GM19397 (cell line): ENCODE data around the gene DLX4.

Source experiments
- ATAC-seq: cut with Tn5 transposase; IDR thresholded peaks from one replicate; pipeline ENCODE4 v1.9.1; 2021; ENCODE audit warnings: mild to moderate bottlenecking, moderate library complexity; ENCODE audit not compliant: unreplicated experiment

Gene DLX4

DNA sequence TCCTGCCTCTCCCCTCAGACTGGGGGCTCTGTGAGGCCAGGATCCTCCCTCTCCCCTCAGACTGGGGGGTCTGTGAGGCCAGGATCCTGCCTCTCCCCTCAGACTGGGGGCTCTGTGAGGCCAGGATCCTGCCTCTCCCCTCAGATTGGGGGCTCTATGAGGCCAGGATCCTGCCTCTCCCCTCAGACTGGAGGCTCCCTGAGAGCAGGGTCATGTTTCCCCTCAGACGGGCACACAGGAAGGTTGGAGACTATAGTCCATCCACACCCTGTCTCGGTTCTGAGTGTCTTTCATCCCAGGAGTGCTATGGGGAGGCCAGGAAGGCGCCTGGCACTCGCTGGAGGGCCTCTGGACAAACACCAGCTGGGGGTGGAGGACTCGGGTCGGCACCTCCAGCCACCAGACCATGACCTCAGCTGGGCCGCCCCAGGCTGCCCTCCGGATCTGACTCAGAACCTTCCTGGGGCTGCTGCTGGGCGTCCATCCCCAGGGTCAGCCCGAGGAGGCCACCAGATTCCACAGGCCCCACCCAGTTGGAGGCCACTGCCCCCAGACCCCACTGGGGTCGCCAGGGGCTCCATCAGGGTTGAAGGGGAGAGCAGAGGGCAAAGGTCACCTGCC lies 21.9 kb upstream of the DLX4 start:
- no peak for ATAC-seq

DNA sequence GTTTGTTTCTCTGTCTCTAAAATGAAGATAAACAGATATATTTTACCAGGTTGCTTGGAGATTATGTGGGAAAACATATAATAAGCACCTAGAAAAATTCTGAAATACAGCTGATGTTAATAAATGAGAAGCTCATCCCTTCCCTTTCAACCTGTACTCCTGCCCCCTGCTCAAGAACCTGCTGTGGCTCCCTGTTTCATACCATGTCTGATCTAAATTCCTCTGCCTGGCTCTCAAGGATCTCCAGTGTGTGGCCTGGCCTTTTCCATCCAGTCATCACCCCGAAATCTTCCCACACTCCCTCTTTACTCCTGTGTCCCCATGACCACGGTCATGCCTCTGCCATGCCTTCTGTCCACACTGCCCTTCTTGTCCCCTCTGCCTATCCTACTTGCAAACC lies 19.4 kb upstream of the DLX4 start:
- no peak for ATAC-seq

DNA sequence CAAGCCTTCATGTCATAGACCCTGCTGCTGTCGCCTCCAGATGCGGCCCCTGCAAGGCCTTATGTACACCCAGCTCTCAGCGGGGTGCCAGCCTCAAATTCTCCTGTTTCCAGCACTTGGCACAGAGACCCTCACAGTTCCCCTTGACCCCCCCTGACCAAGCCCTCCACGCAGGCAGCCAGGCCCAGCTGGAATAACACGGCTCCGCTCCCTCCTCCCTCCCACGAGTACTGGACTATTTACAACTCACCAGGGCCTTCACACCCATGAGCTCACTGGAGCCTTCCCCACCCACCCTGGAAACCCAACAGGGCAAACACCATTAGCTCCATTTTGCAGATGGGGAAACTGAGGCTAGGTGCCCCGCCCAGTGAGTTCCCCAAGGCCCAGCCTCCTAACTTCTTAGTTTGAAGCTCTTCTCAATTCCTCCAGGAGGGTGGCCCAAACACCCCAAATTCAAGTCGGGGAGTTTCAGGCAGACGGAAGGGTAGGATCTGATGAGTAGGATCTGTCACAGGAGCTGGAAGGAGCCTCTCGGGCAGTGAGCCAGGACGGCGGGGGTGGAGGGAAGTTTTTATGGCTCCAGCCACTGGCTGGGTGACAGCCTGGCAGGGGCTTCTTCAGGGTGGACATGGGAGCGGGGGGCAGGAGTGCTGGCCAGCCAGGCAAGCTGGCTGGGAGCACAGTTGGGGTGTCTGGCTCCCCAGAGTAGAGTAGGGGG lies 17.5 kb upstream of the DLX4 start:
- no peak for ATAC-seq

DNA sequence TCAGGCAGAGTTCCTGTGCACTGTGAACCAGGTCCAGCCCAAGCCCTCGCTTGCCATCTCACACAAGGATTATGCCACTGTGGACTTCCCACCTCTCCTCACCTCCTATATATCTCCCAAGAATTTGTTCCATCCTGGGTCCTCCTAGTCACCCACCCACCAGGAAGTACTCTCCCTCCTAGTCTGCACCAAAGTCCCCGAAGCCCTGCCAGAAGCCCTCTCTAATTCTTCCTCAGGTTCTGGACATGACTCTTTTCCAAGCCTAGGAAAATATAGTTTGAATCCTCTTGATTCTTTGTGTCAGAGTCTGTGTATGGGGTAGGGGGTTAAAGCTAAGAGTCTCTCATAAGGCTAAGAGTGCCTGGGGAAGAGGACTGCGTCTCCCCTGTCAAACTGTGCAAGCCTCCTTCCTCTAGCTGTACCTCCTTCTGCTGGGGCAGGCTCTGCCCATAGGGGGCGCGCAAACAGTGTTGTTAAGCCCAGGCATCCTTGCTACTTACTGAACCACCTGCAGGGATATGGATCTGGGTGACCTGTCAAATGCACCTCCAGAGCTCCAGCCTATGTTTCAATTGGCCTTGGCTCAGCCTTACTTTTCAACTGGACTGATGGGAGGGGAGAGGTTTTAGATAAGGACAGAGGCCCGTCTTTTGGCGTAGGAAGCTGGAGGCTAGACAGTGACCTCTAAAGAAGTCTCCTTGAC lies 16.6 kb upstream of the DLX4 start:
- ATAC-seq, result no peak

DNA sequence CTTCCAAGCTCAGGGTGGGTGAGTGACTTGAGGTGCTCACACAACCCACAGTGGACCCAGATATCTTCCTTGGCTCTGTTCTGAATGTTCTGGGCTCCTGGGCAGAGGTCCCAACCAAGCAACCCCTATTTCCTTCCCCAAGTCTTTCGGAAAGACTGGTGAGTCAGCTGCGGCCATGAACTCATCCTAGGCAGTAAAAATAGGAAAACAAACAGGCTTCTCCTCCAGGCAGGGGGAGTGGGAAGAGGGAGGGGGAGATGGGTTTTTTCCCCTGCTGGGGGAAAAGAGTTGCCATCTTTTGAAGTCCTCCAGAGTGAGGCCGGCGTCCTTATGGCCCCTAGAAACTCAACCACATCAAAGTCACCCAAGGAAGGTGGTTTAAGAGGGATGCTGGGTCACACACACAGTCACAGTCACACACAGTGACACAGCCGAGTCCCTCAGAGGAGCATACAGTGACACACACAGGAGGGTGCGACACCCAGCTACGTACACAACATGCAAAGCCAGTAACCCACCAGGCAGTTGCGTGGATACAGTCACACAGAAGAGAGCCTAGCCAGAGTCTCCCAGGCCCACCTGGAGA lies 16.0 kb upstream of the DLX4 start:
- no peak for ATAC-seq

DNA sequence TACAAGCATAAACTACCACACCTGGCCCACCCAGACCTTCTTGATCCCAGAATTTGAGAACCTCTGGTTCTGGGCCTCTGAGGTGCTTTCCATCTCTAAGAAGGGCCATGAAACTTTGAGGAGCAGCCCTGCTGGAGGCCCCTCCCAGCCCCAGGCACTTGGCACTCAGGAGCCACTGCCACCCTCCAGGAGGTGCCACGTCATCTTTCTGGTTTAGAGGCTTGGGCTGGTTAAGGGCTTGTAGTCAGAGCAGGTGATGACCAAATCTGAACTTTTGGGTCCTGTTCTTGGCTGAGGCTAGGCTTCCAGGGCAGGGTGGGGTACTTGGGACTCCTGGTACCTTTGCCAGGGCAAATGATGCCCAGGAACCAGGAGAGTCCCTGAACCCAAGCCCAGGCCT lies 13.8 kb upstream of the DLX4 start:
- no peak for ATAC-seq

DNA sequence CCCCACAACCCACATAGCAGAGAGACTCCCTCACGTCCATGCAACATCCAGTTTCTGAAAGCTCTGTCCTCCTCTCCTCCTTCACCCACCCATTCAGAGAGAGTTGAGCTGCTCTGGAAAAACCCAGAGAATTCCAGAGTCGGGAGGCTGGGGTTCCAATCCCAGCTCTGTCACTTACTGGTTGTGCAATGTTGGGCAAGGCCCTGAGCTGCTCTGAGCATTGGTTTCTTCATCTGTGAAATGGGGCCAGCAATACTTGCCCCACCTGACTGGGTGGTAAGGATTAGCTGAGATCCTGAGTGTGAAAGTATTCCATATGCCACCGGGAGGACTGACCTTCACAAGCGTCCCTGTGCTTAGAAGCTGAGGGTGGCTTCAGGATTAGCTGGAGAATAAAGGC lies 12.2 kb upstream of the DLX4 start:
- ATAC-seq, result no peak

DNA sequence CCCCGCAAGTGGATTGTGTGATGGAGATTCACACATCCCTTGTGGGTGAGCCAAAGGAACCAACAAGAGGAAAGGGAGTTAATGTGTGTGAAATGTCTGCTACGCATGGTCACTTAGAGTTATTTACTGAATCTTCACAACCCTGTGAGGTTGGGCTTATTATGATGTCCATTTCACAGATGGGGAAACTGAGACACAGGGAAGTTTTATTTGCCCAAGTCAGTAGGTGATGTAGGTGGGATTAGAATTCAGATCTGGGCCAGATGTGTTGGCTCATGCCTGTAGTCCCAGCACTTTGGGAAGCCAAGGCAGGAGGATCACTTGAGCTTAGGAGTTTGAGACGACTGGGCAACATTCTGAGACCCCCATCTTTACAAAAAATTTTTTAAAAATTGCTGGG lies 11.6 kb upstream of the DLX4 start:
- ATAC-seq, result no peak

DNA sequence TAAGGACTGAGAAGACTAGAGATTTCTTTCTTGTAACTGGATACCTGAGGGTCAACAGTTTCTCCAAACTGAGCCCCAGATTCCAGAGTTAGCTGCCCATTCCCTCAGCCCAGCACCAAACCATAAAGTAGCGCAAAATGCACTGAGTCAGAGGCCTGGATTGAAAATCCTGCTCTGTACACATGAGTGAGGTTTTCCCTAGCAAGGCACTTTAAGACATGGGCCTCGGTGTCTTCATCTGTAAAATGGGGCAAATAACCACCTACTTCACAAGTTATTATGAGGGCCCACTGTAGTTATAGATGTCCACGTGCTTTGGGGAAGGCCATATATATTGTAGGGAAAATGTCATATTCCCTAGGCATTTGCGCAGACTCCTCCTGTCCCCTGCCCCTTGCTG lies 10.3 kb upstream of the DLX4 start:
- no peak for ATAC-seq

DNA sequence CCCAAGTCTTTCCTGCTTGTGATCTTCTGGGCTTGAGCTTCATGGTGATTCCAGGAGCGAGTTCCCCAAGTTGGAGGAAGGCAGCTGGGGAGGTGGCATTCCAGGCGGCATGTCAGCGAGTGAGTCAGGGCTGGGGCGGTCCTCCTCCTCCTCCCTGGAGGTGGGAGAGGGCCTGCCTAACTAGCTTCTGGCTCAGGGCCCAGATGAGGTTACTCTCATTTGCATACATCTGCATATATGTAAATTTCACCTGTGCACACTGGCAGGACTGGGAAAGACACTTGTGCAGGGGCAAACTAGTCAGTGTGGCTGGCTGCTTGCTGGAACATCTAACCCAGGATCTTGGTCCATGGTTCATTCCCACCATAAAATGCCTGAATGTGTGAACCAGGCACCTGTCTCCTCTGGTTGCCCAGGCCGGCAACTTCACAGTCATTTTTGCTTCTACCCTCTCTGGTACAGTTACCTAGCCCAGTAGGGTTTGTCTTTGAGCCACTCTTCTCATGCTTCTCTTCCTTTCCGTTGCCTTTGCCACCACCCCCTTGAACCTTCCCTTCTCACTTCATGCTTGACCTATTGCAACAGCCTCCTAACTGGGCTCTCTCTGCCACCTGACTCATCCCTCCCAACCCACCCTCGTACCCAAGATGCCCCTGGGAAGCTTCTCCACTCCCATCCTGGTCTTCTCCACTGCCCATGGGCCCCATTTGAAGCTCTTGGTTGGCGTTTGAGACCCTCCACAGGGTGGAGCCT lies 9.6 kb upstream of the DLX4 start:
- ATAC-seq, result no peak

DNA sequence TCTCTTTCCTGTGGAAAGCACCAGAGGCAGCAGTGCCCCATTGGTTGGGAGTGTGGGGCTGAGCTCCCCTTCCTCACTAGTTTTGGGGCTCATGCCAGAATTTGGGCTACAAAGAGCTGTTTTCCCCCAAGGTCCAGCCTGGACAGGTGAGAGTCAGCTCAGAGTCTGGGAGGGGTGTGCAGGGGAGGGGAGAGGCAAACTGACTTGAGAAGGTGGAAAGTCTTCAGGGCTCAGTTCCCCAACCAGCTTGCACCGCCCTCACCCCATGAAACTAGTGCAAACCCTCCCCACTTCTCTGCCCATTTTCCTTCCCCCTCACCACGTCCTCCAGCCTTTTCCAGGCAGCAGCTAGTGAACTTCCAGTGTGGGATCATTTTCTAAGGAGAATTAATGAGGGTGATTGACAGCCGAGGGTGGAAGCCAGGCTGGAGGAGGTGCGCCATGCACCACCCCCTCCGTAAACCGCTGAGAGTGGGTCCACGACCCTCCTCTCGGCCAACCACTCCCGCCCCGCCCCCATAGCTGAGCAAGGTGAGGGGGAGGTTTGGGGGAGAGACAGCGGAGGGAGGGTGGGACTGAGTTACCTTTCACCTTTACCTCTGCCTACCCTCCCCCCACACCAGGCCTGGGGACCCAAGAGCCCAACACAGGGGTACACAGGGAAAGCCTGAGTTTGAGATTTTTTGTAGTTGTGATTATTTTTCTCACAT lies 6.2 kb upstream of the DLX4 start:
- no peak for ATAC-seq

DNA sequence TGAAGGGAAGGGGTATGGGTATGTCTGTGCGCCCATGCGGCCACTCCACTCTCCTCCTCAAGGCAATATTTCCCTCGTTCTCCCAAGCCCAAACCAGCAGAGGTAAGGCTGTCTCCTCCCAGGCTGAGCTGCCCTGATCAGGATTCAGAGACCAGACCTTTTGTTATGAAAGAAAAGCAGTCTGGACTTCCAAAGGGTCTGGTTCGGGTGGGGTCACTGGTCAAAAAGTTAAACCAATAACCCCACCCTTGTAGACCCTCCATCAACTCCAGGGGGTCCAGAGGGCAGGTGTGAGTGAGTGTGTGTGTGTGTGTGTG lies 5.7 kb upstream of the DLX4 start:
- no peak for ATAC-seq

DNA sequence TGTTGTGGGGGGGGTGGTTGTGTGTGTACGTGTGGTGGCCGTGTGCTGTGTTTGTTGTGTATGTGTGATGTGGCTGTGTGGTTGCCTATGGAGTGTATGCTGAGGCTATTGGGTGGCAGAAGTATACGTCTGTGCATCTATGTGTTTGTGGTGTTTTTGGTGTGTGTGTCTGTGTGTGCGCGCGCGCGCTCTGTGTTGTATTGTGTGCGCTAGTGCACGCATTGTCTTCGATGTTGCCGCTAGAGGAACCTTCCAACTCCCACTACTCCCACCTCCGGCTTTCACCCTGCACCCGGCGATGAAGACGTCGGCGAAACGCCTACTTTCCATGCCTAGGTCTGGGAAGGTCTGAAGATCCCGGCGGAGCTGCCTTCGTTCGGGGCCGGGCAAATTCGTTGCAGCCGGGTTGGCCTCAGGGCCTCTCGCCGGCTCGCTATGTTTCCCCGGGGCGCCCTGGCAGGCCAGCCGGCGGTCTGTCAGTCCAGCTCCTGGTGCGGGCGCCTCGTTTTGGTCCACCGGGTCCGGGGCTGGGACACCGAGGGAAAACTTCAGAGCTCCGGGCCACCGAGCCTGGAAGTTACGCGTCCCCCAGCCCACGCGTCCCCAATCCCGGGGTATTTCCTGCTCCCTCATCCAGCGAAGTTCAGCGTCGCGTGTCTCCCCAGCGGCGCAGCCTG lies 5.2 kb upstream of the DLX4 start:
- no peak for ATAC-seq

DNA sequence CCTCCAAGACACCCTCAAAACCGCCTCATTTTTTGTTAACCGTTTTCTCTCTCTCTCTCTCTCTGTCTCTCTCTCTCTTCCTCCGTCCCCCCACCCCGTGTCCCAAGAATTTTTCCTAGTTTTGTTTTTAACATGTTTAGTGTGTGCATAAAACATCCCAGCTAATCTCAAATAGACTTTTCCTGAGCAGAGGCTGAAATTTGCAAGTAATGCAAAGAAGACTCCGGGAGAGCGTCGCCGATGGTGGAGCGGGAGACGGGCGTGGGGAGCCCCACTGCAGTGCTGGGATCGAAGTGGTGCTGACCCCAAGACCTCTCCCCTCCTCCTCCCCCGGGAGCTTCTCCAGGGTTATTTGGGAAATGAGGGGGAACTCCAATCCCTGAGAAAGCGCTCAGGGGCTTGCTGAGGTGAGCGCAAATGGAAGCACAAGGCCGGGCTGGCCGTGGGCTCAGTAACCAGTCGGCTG lies 4.7 kb upstream of the DLX4 start:
- ATAC-seq, result no peak

DNA sequence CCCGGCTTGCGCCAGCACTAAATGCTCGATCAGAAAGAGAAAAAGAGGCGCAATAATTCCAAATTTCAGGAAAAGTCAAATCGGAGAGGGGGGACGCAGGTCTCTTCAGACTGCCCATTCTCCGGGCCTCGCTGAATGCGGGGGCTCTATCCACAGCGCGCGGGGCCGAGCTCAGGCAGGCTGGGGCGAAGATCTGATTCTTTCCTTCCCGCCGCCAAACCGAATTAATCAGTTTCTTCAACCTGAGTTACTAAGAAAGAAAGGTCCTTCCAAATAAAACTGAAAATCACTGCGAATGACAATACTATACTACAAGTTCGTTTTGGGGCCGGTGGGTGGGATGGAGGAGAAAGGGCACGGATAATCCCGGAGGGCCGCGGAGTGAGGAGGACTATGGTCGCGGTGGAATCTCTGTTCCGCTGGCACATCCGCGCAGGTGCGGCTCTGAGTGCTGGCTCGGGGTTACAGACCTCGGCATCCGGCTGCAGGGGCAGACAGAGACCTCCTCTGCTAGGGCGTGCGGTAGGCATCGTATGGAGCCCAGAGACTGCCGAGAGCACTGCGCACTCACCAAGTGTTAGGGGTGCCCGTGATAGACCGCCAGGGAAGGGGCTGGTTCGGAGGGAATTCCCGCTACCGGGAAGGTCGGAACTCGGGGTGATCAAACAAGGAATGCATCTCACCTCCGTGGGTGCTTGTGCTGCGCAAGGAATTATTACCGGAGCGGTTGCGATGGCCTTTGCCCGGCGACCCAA lies 4.0 kb upstream of the DLX4 start:
- no peak for ATAC-seq

DNA sequence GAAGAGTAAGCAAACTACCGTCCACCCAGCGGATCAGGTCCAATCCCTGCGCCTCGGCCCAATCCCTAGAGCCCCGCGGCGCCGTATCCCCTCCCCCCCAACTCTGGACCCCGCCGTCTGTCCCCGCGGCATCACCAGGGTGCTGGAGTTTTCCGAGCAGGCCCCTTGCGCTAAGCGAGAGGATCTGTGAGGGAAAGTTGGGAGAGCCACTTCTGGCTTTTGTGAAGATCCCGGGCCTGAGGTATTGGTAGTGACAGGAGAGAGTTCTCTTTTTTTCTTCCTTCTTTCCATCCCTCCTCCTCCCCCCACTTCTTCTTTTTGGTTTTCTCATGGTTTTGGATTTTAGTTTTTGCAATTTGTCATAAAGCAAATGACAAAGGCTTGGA lies 3.5 kb upstream of the DLX4 start:
- no peak for ATAC-seq

DNA sequence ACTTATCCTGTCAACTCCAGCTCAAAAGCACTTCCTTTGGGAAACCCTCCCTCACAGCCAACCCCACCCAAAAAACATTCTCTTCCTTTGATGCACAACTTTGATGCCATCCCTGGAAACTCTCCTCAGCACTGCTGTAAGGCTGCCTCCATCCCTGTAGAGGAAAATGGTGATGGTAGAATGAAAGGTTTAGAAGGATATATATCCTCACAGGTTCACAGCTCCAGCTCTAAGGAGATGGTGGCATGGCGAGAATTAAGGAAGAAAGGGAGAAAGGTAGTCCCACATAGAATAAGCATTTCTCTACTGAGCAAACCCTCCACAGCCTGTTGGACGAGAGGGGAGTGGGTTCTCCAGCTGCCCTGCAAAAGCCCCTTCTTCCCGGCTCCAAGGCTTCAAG lies 2.2 kb upstream of the DLX4 start:
- ATAC-seq, result no peak

DNA sequence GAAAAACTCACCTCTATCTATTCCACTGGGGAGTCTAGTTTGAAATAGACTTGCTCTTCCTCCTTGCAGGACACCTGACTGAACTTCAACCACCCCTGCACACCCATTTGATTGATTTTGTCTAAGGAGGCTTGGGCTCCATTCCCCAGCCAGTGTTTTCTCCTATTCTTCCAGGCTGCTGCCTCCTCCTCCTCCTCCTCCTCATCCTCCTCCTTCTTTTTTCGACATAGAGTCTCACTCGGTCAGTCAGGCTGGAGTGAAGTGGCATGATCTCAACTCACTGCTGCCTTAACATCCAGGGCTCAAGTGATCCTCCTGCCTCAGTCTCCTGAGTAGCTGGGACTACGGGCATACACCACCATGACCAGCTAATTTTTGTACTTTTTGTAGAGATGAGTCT lies 1.8 kb upstream of the DLX4 start:
- ATAC-seq, result no peak

DNA sequence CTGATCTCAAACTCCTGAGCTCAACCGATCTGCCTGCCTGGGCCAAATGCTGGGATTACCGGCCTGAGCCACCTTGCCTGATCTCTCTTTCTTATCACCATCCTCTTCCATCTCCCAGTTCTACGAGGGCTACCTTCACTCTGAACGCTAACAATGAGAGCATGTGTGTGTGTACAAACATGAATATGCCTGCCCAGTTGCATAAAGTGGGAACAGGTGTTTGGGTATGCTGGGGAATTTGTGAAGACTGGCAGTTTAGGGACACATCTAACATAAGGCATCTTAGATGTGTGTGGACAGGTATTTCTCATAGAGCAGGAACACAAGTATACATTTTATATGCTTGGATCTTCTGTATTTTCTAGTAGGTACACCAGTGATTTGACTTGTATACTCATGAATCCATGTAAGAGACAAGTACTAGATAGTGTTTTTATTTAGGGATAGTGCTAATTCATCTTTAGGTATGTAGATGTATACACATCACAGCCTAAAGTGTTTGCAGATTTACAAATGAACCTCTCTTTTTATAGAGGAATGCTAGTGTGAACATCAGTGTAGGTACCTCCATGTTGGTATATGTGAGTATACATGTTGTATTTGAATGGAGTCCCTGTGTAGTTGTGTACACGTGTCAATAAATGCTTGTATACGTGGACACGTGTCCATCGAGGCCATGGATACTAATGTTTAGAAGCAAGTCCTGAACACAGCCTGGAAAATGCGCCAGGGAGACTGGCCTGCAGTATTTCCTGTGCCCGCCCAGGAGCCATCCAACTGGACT lies 1.2 kb upstream of the DLX4 start:
- no peak for ATAC-seq
